GM23248 (cell line): ENCODE results near the gene ODC1. TPM values are rescaled to one million over a fixed set of nuclear protein-coding genes. Genes with fewer than 3 reads are reported as not detected.

Source experiments
- DNase-seq: peaks from one replicate; pipeline ENCODE4 v3.0.0-alpha.2; 2015
- H2AFZ ChIP-seq: fragments of 200-600 bp; sonication (generic); 2 replicates; pipeline ENCODE4 v1.6.1; 2016; ENCODE audit warnings: antibody characterized with exemption
- H3F3A ChIP-seq: fragments of 200-600 bp; sonication (generic); 2 replicates; pipeline ENCODE4 v1.6.1; 2016; ENCODE audit warnings: mild to moderate bottlenecking, antibody characterized with exemption, mixed run types; ENCODE audit not compliant: insufficient read depth
- H3K27ac ChIP-seq: fragments of 200-600 bp; sonication (generic); 2 replicates; pipeline ENCODE4 v1.5.1; 2016; ENCODE audit warnings: mild to moderate bottlenecking
- H3K27me3 ChIP-seq: fragments of 200-600 bp; sonication (generic); replicated peaks from 2 replicates; pipeline ENCODE4 v1.6.1; 2016; ENCODE audit warnings: mild to moderate bottlenecking; ENCODE audit not compliant: insufficient read depth
- H3K36me3 ChIP-seq: fragments of 200-600 bp; sonication (generic); 2 replicates; pipeline ENCODE4 v1.6.1; 2016; ENCODE audit warnings: low read depth, mild to moderate bottlenecking
- H3K4me1 ChIP-seq: fragments of 200-600 bp; sonication (generic); 2 replicates; pipeline ENCODE4 v1.6.1; 2016; ENCODE audit warnings: mild to moderate bottlenecking; ENCODE audit not compliant: insufficient read depth
- H3K4me2 ChIP-seq: fragments of 200-600 bp; sonication (generic); one replicate; pipeline ENCODE4 v1.6.1; 2016; ENCODE audit warnings: mild to moderate bottlenecking; ENCODE audit not compliant: unreplicated experiment
- H3K4me3 ChIP-seq: fragments of 200-600 bp; sonication (generic); 2 replicates; pipeline ENCODE4 v1.5.1; 2016; ENCODE audit warnings: mild to moderate bottlenecking
- H3K79me2 ChIP-seq: fragments of 200-600 bp; sonication (generic); 2 replicates; pipeline ENCODE4 v1.6.1; 2016; ENCODE audit warnings: mild to moderate bottlenecking; ENCODE audit not compliant: insufficient read depth
- H3K9ac ChIP-seq: fragments of 200-600 bp; sonication (generic); 2 replicates; pipeline ENCODE4 v1.6.1; 2016; ENCODE audit warnings: mild to moderate bottlenecking
- H3K9me2 ChIP-seq: fragments of 200-600 bp; sonication (generic); 2 replicates; pipeline ENCODE4 v1.6.1; 2016; ENCODE audit warnings: mixed run types, mild to moderate bottlenecking, moderate library complexity; ENCODE audit not compliant: insufficient read depth
- H3K9me3 ChIP-seq: fragments of 200-600 bp; sonication (generic); one replicate; pipeline ENCODE4 v1.6.1; 2017; ENCODE audit warnings: low read depth
- H4K20me1 ChIP-seq: fragments of 200-600 bp; sonication (generic); 2 replicates; pipeline ENCODE4 v1.6.0; 2016; ENCODE audit not compliant: insufficient read depth
- EZH2 ChIP-seq: fragments of 200-600 bp; sonication (generic); IDR thresholded peaks from 2 replicates; pipeline ENCODE4 v1.6.1; 2018; ENCODE audit warnings: antibody characterized with exemption, mild to moderate bottlenecking; ENCODE audit not compliant: insufficient read depth, poor library complexity, severe bottlenecking
- EZH2phosphoT487 ChIP-seq: fragments of 200-600 bp; sonication (generic); IDR thresholded peaks from 2 replicates; pipeline ENCODE4 v1.6.1; 2018; ENCODE audit warnings: antibody characterized with exemption, moderate library complexity, mild to moderate bottlenecking, low read depth; ENCODE audit not compliant: insufficient read depth
- WGBS, 2 experiments: methylation state at CpG; one replicate each; pipeline ENCODE4 v1.1.6; 2015 to 2017; ENCODE audit warnings: low lambda C conversion rate in 2 of 2, low coverage in 1 of 2; ENCODE audit errors: missing lambda C conversion rate in 2 of 2; 5-methylcytosine and 5-hydroxymethylcytosine counted together
- in situ Hi-C: fragments of 300-500 bp; cut with MboI; formaldehyde crosslinking; loops from 2 replicates; pipeline ENCODE4 v1.15.0; 2020
- polyA plus RNA-seq: library from polyadenylated mRNA; unstranded; fragments of >200 nt; fragmentation: Nextera tagmentation; extraction: Ambion mirVana; gene quantifications from 2 replicates; pipeline ENCODE4 v1.2.1, GENCODE V29; 2016
- total RNA-seq: library from RNA; depleted of rRNA; stranded (reverse); fragments of >200 nt; shearing (Covaris generic); gene quantifications from 2 replicates; pipeline ENCODE4 v1.2.3, GENCODE V29; 2014

Gene ODC1
- total and polyA plus RNA-seq, 2 experiments from 2014 or later = 58.3 to 106 TPM

DNA sequence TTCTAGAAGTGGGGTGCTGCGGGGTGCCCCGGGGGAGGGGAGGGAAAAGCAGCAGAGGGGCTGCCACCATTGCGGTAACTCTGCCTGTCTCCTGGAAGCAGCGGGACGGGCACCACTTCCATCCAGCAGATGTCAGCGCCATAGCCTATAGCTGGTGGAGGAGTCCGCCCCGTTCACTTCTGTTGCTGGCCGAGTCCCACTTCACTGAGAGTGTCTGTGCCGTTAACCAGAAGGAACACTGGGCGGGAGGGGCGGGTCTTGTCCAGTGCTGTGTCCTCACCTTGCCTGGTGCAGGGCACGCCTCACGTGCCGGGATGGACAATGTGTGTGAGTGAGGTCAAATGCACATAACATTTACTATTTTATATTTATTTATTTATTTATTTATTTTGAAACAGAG lies 19.3 kb upstream of the ODC1 start:
- H3K9ac ChIP-seq = no peak overlapping the region
- DNase-seq = no peak
- no peak overlapping the region for H3K27ac ChIP-seq
- TF ChIP-seq EZH2 = no peak
- H3K79me2 ChIP-seq = no peaks in the 10 kb centered on the region
- no peaks in the 10 kb centered on the region for H3K9me2 ChIP-seq
- in situ Hi-C loops = no loop called here
- H4K20me1 ChIP-seq = no peaks in the 10 kb centered on the region
- no peak overlapping the region for H3K4me2 ChIP-seq
- H2AFZ ChIP-seq = no peak overlapping the region
- no peak overlapping the region for H3K4me3 ChIP-seq
- H3F3A ChIP-seq = no peaks in the 10 kb centered on the region
- H3K9me3 ChIP-seq = no peaks in the 10 kb centered on the region
- H3K4me1 ChIP-seq = no peaks in the 10 kb centered on the region
- 77% methylated on average over 12 to 15 of the region's 15 CpGs for WGBS, 2 experiments
- peaks cover 3% of the 10 kb centered on the region; the same call in 1 of the 2 replicates for H3K27me3 ChIP-seq
- H3K36me3 ChIP-seq = no peaks in the 10 kb centered on the region

DNA sequence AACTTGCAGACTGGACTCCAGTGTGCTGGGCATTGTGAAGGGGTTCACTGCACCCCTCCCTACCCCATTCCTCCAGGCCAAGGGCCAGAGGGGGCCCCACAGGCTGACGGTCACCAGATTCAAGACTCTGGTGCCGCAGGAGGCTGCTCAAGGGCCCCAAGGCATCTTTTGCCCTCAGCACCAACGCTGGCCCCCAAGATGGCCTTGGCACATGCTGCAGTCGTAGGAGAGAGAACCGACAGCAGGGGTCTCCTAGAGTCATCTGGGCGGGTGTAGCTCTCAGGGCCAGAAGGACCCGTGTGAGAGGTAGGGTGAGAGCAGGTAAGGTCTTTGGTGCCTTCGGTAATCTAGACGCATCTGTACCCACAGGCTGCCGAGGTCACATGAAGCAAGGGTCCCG lies 18.7 kb upstream of the ODC1 start:
- Histone ChIP-seq H3K79me2 (no peaks in the 10 kb centered on the region), H4K20me1 (no peaks in the 10 kb centered on the region), H3K36me3 (no peaks in the 10 kb centered on the region), H3K9ac (no peak overlapping the region), H3K9me2 (no peaks in the 10 kb centered on the region), H3K27me3 (peaks cover 3% of the 10 kb centered on the region; the same call in 1 of the 2 replicates), H2AFZ (no peak overlapping the region), H3K4me3 (no peak overlapping the region), H3K9me3 (no peaks in the 10 kb centered on the region), H3K4me1 (no peaks in the 10 kb centered on the region), H3F3A (no peaks in the 10 kb centered on the region), H3K27ac (no peak overlapping the region), H3K4me2 (no peak overlapping the region)
- TF ChIP-seq EZH2 = no peak
- no peak for TF ChIP-seq EZH2phosphoT487
- in situ Hi-C loops = no loop called here
- 51 to 53% methylated on average over 11 of the region's 11 CpGs for WGBS, 2 experiments
- no peak for DNase-seq

DNA sequence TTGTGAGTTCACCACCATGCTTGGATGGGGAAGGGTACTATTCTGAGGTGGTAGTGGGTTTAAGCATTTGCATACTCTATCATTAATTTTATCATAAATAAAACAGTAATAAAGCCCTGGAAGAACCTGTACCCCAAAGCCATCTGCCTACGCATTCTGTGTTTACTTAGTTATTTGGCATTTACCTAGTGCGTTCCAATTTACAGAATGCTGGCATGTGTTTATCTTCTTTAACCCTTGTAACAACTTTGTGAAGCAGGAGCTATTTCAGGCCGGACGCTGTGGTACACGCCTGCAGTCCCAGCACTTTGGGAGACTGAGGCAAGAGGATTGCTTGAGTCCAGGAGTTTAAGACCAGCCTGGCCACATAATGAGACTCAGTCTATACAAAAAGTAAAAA lies 17.8 kb upstream of the ODC1 start:
- H3K4me2 ChIP-seq = no peak overlapping the region
- H3K9me3 ChIP-seq = no peaks in the 10 kb centered on the region
- no peak overlapping the region for H3K9ac ChIP-seq
- H3K27ac ChIP-seq = no peak overlapping the region
- no peak overlapping the region for H3K4me3 ChIP-seq
- H3K4me1 ChIP-seq = no peaks in the 10 kb centered on the region
- no peaks in the 10 kb centered on the region for H4K20me1 ChIP-seq
- H3K36me3 ChIP-seq = no peaks in the 10 kb centered on the region
- no peaks in the 10 kb centered on the region for H3K79me2 ChIP-seq
- DNase-seq = no peak
- 82 to 84% methylated on average over 5 of the region's 5 CpGs for WGBS, 2 experiments
- H3K27me3 ChIP-seq = peaks cover 3% of the 10 kb centered on the region; the same call in 1 of the 2 replicates
- H3K9me2 ChIP-seq = no peaks in the 10 kb centered on the region
- H3F3A ChIP-seq = no peaks in the 10 kb centered on the region
- in situ Hi-C loops = no loop called here
- H2AFZ ChIP-seq = no peak overlapping the region
- TF ChIP-seq EZH2phosphoT487 (no peak), EZH2 (no peak)

DNA sequence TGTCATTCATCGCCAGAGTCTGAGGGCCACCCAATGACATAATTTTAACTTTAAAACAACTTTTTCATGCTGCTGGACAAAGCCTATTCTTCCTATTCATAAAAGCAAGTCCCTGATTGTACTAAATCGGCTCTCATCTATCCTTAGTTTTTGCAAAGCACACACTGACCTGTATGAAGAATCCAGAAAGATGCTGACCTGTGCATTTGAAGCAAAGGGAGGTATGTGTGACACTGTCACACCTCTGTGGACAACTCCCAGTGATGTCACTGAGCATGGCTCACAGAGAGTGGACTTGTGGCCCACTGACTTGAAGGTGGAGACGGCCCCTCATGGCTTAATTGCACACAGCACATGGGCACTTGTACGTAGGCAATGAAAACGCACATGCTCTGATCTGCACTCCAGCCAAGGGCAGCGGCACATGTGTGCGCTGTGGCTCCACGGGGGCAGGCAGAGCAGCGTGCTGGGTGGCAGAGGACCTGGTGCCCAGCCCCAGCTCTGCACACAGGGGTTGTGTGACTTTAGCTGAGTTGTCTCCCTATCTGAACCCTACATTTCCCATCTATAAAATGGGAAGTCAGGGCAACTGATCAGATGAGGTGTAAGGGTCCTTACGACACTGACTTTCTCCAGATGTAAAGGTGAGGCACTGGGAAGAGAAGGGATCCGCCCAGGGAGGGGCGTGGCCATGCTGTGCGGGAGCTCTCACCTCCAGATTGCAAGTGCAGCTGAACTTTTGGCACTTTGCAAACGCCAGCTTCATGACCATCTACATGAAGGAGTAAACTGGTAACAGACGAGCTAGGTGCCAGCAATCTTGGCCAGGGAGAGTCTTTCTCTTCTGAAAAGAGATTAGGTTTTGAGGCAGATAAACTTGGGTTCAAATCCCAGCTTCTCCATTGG lies 14.3 kb upstream of the ODC1 start:
- H3K9ac ChIP-seq = no peak overlapping the region
- H3F3A ChIP-seq = no peaks in the 10 kb centered on the region
- no peaks in the 10 kb centered on the region for H4K20me1 ChIP-seq
- H3K4me3 ChIP-seq = no peak overlapping the region
- H3K9me2 ChIP-seq = no peaks in the 10 kb centered on the region
- H3K4me2 ChIP-seq = no peak overlapping the region
- in situ Hi-C loops = no loop called here
- no peaks in the 10 kb centered on the region; the same call in 1 of the 2 replicates for H3K27me3 ChIP-seq
- no peak overlapping the region for H2AFZ ChIP-seq
- no peaks in the 10 kb centered on the region for H3K36me3 ChIP-seq
- peaks cover 8% of the 10 kb centered on the region; the same call in 1 of the 2 replicates for H3K4me1 ChIP-seq
- no peaks in the 10 kb centered on the region for H3K79me2 ChIP-seq
- no peak for DNase-seq
- no peak overlapping the region for H3K27ac ChIP-seq
- H3K9me3 ChIP-seq = no peaks in the 10 kb centered on the region
- TF ChIP-seq EZH2 (no peak), EZH2phosphoT487 (no peak)
- WGBS, 2 experiments = 41 to 44% methylated on average over 15 of the region's 15 CpGs
